ENCODE data around the gene KANSL1L. TPM values are rescaled to one million over a fixed set of nuclear protein-coding genes. Genes with fewer than 3 reads are reported as not detected.

Gene KANSL1L
- total RNA-seq, 1 donor from 2014 or later = 21.0 TPM

GRCh38 chr2:210113614-210114235, 57.5 kb downstream of the KANSL1L start:
- no peak for TF ChIP-seq CTCF (IDR thresholded peaks at IDR 0.05)
- H3K36me3 Mint-ChIP-seq (ENCODE audit: unreplicated experiment) = peaks cover 40% of the 10 kb centered on the region
- no peaks in the 10 kb centered on the region for H3K27me3 Mint-ChIP-seq (ENCODE audit: unreplicated experiment)
- H3K27ac Mint-ChIP-seq (ENCODE audit: unreplicated experiment) = no peak overlapping the region
- no peak for DNase-seq (ENCODE audit: extremely low spot score, unreplicated experiment)
- no peak overlapping the region for H3K4me3 Mint-ChIP-seq (ENCODE audit: unreplicated experiment)
- H3K4me1 Mint-ChIP-seq (ENCODE audit: unreplicated experiment) = no peaks in the 10 kb centered on the region
- H3K9me3 Mint-ChIP-seq (ENCODE audit: unreplicated experiment) = peaks cover 32% of the 10 kb centered on the region

DNA sequence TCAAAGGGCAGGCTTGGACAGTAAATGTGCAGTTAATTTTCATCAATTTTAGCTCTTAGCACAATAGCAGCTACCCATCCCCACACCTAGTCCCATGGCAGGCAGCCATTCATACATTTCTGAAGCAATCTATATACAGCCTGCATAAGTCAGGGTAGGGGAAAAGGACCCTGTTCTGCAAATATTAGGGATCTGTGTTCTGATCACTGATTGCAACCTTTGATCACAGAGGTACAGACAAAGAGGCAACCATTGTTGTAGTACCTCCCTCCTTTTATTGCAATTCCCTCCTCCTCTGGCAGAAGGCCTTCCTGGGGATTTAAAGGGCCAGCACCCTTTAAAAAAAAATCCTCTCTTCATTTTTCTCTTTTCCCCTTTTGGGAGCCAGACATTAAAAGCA, 58.3 kb downstream of the KANSL1L start:
- DNase-seq (ENCODE audit: extremely low spot score, unreplicated experiment) = no peak
- Mint-ChIP-seq H3K4me1 (ENCODE audit: unreplicated experiment) (no peaks in the 10 kb centered on the region), H3K27ac (ENCODE audit: unreplicated experiment) (no peak overlapping the region), H3K9me3 (ENCODE audit: unreplicated experiment) (peaks cover 32% of the 10 kb centered on the region), H3K27me3 (ENCODE audit: unreplicated experiment) (no peaks in the 10 kb centered on the region), H3K36me3 (ENCODE audit: unreplicated experiment) (peaks cover 42% of the 10 kb centered on the region), H3K4me3 (ENCODE audit: unreplicated experiment) (no peak overlapping the region)
- no peak for TF ChIP-seq CTCF (IDR thresholded peaks at IDR 0.05)

GRCh38 chr2:210099940-210100339, 71.3 kb downstream of the KANSL1L start:
- Mint-ChIP-seq H3K4me3 (ENCODE audit: unreplicated experiment) (no peak overlapping the region), H3K9me3 (ENCODE audit: unreplicated experiment) (no peaks in the 10 kb centered on the region), H3K27ac (ENCODE audit: unreplicated experiment) (no peak overlapping the region), H3K36me3 (ENCODE audit: unreplicated experiment) (peaks cover 10% of the 10 kb centered on the region), H3K4me1 (ENCODE audit: unreplicated experiment) (no peaks in the 10 kb centered on the region), H3K27me3 (ENCODE audit: unreplicated experiment) (no peaks in the 10 kb centered on the region)
- no peak for DNase-seq (ENCODE audit: extremely low spot score, unreplicated experiment)
- TF ChIP-seq CTCF (IDR thresholded peaks at IDR 0.05) = no peak

DNA sequence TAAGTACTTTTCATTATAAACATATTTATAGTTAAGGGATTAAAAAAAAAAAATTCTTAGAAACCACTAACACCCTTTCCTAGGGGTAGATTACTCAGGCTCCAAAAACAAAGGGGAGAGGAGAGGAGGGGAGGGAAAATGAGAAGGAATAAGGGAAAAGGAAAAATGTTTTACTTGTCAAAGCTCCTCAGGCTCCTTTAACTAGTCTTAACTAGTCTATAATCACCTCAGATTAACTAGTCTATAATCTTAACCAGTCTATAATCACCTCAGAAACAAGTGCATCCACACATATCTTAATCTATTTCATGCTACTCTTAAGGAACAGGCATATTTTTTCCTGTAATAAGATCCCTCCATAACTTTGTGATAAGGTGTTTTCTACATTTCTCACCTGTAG, 76.4 kb downstream of the KANSL1L start:
- TF ChIP-seq CTCF (IDR thresholded peaks at IDR 0.05) = no peak
- no peak for DNase-seq (ENCODE audit: extremely low spot score, unreplicated experiment)
- peaks cover 9% of the 10 kb centered on the region for H3K9me3 Mint-ChIP-seq (ENCODE audit: unreplicated experiment)
- H3K27me3 Mint-ChIP-seq (ENCODE audit: unreplicated experiment) = no peaks in the 10 kb centered on the region
- peaks cover 9% of the 10 kb centered on the region for H3K4me1 Mint-ChIP-seq (ENCODE audit: unreplicated experiment)
- H3K27ac Mint-ChIP-seq (ENCODE audit: unreplicated experiment) = no peak overlapping the region
- H3K4me3 Mint-ChIP-seq (ENCODE audit: unreplicated experiment) = no peak overlapping the region
- peaks cover 4% of the 10 kb centered on the region for H3K36me3 Mint-ChIP-seq (ENCODE audit: unreplicated experiment)

GRCh38 chr2:210092791-210093190, 78.4 kb downstream of the KANSL1L start:
- H3K27ac Mint-ChIP-seq (ENCODE audit: unreplicated experiment) = no peak overlapping the region
- peaks cover 9% of the 10 kb centered on the region for H3K9me3 Mint-ChIP-seq (ENCODE audit: unreplicated experiment)
- H3K36me3 Mint-ChIP-seq (ENCODE audit: unreplicated experiment) = peaks cover 9% of the 10 kb centered on the region
- no peak for DNase-seq (ENCODE audit: extremely low spot score, unreplicated experiment)
- peaks cover 9% of the 10 kb centered on the region for H3K4me1 Mint-ChIP-seq (ENCODE audit: unreplicated experiment)
- no peak for TF ChIP-seq CTCF (IDR thresholded peaks at IDR 0.05)
- H3K27me3 Mint-ChIP-seq (ENCODE audit: unreplicated experiment) = no peaks in the 10 kb centered on the region
- no peak overlapping the region for H3K4me3 Mint-ChIP-seq (ENCODE audit: unreplicated experiment)
